OCI-LY1 (cell line): ENCODE data around the gene ANKRD2.

ENCODE experiments used
- CTCF ChIP-seq: fragments of 200-600 bp; sonication (generic), shearing (Covaris generic); IDR thresholded peaks from 2 replicates; pipeline ENCODE4 v1.5.1; 2017; ENCODE audit warnings: mild to moderate bottlenecking, antibody characterized with exemption, low read length, moderate library complexity, mixed read lengths
- EZH2 ChIP-seq: fragments of 200-600 bp; sonication (generic), shearing (Covaris generic); IDR thresholded peaks from 2 replicates; pipeline ENCODE4 v1.8.0; 2017; ENCODE audit warnings: borderline replicate concordance, mixed run types, mild to moderate bottlenecking, antibody characterized with exemption, low read length, moderate library complexity, mixed read lengths

- TF ChIP-seq CTCF (no peak), EZH2 (no peak)
Observed at GRCh38 chr10:97596101-97597082, 23.8 kb downstream of the ANKRD2 start.
